Activated naive CD4-positive, alpha-beta T cell (primary cell): ENCODE data around the gene TRAPPC1.

Source experiments
- DNase-seq, 4 experiments: peaks; one replicate each; lab custom pipeline; 2025; lab: John Stamatoyannopoulos, UW

TRAPPC1 gene

GRCh38 chr17:7903154-7904103 is 28.3 kb downstream of the TRAPPC1 start:
- DNase-seq: no peak

GRCh38 chr17:7897773-7898172 is 34.0 kb downstream of the TRAPPC1 start:
- no peak for DNase-seq

GRCh38 chr17:7897090-7897489 is 34.7 kb downstream of the TRAPPC1 start:
- DNase-seq: no peak

- DNase-seq: no peak
Observed at GRCh38 chr17:7894866-7895265, 36.9 kb downstream of the TRAPPC1 start.

GRCh38 chr17:7894226-7894625 is 37.5 kb downstream of the TRAPPC1 start:
- DNase-seq: no peak

GRCh38 chr17:7893187-7893880 is 38.4 kb downstream of the TRAPPC1 start:
- DNase-seq: no peak

GRCh38 chr17:7889166-7889955 is 42.4 kb downstream of the TRAPPC1 start:
- DNase-seq: no peak

GRCh38 chr17:7888184-7888920 is 43.4 kb downstream of the TRAPPC1 start, which contains the start of gene CHD3:
TSS of gene CHD3 (plus strand) at chr17:7888789. CDS start at chr17:7889001, 212 bp downstream.
- peak in 2 of 4 experiments; percentile 25 to 40 for DNase-seq

GRCh38 chr17:7887482-7888183 is 44.1 kb downstream of the TRAPPC1 start:
- DNase-seq: peak; percentile 61 to 83 (median 68)

- no peak for DNase-seq
Observed at GRCh38 chr17:7887038-7887481, 44.7 kb downstream of the TRAPPC1 start.

- DNase-seq: peak in 3 of 4 experiments; percentile 20 to 52 (median 23)
Observed at GRCh38 chr17:7886227-7887037, 45.3 kb downstream of the TRAPPC1 start.

- no peak for DNase-seq
Observed at GRCh38 chr17:7885367-7886226, 46.1 kb downstream of the TRAPPC1 start.

GRCh38 chr17:7884581-7885366 is 47.0 kb downstream of the TRAPPC1 start:
- peak in 1 of 4 experiments; percentile 29 for DNase-seq

- peak in 1 of 4 experiments; percentile 15 for DNase-seq
Observed at GRCh38 chr17:7883781-7884386, 47.9 kb downstream of the TRAPPC1 start.

GRCh38 chr17:7882629-7883028 is 49.1 kb downstream of the TRAPPC1 start:
- DNase-seq: no peak

GRCh38 chr17:7882068-7882467 is 49.7 kb downstream of the TRAPPC1 start:
- DNase-seq: no peak

- DNase-seq: no peak
Observed at GRCh38 chr17:7881276-7882054, 50.3 kb downstream of the TRAPPC1 start.
